ENCODE data around the gene WIPF3.
"Not testable (repeated sequence)": the region's sequence is repeated elsewhere in the genome, so short reads cannot be mapped to it uniquely, and the experiment has no call there.

Gene WIPF3

DNA sequence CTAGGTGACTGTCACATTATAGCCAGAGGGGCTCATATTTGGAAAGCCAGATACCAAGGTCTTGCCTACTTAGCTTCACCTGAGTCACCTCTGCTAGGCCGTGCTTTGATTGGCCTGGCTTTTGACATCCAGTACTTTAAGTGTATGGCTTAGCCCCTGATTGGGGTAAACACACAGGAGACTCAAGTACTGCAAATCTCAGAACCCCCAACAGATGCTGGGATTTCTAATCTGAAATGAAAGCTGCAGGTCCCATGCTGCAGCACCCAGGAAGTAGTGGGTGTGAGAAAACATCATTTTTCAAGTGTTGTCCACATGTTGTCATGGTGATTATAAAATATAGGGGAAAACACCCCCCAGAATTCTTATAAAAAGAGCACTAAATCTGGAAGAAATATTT, 76.2 kb downstream of the WIPF3 start:
- no peak for FAIRE-seq

DNA sequence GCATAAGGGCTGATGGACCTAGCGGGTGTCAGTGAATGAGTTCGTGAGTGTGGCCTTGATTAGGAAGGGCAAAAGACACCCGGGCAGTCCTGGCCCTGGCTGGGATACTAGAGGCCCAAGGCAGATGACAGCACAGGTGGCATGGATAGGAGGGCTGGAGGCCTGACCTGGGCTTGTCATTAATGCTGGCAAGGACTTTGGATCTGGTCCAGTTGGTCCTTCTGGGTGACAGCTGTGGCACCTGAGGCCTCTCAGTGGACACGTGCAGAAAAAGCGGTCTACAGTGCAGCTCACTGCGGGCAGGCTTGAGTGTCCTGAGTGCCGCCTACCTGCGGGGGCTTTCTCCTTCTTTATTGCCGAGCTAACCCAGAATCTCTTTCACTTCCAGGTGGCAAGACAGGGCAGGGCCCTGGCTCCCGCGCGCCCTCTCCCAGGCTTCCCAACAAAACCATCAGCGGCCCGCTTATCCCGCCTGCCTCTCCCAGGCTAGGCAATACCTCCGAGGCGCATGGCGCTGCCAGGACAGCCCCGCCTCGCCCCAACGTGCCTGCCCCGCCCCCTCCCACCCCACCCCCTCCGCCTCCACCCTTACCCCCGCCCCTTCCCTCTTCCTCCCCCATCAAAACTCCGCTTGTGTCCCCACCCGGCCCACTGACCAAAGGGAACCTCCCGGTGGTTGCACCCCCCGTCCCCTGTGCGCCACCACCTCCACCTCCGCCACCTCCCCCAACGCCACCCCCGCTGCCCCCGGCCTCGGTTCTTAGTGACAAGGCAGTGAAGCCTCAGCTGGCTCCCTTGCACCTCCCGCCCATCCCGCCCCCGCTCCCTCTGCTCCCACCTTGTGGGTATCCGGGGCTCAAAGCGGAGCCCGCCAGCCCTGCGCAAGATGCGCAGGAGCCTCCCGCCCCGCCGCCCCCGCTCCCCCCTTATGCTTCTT, 77.4 kb downstream of the WIPF3 start:
- FAIRE-seq: no peak

DNA sequence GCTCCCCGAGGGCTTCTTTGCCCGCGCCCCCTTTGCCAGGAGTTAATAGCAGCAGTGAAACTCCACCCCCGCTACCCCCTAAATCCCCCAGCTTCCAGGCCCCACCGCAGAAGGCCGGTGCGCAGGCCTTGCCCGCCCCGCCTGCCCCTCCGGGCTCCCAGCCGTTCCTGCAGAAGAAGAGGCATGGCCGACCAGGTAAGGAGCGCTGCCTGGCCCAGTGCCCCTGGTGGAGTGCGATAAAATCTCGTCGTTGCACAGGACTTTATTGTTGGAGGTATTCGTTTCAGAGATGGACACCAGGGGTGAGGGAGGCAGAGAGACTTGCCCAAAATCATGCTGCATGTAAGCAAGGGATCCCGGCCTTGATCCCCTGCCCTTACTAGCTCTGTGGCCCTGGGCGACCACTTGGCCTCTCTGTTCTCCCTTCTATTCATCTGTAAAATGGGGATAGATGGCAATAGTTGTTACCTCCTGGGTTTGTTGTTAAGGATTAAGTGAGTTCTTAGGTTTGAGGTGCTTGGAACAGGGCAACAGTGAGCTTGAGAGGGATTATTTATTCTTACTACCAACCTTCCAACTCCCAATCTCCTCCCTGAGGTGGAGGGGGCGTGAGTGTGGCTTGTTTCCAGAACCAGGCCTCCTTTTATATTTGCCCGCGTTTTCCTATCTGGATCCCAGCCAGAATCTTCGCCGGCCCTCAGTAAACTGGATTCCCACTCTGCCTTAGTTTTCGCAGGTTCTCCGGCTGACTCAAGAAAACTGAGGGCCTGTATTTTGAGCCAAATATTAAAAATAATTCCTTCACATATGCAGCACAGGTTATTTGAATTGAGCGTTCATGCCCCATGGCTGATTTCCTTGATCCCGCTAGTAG, 78.3 kb downstream of the WIPF3 start:
- no peak for FAIRE-seq

DNA sequence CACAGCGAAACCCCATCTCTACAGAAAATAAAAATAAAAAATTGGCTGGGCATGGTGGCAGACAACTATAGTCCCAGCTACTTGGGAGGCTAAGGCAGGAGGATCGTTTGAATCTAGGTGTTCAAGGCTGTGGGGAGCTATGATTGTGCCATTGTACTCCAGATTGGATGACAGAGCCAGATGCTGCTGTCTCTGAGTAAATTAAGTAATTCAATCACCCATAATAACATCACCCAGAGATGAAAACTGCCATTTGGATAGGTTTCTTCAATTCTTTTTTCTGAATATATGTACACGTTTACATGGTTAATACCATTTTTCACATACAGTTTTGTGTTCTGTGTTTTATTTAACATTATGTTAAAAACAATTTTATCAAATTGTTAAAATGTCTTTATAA, 79.3 kb downstream of the WIPF3 start:
- no peak for FAIRE-seq

DNA sequence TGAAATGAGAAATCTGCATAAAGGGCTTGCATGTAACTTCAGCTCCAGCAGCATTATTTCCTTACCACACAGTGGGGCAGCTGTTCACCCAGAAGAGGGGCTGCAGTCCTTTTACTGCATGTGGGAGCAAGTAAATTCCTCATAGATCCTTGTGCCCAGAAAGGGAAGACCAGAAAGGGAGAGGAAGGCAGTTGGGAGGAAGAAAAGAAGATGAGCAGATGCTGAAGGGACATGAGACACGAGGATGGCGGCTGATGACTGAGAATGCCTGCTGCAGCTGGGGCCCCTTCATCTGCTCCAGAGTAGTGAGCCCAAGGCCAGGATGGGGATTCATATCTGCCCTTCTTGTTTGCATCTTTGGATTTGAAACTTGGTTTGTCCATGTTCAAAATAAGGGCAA, 80.5 kb downstream of the WIPF3 start:
- no peak for FAIRE-seq

DNA sequence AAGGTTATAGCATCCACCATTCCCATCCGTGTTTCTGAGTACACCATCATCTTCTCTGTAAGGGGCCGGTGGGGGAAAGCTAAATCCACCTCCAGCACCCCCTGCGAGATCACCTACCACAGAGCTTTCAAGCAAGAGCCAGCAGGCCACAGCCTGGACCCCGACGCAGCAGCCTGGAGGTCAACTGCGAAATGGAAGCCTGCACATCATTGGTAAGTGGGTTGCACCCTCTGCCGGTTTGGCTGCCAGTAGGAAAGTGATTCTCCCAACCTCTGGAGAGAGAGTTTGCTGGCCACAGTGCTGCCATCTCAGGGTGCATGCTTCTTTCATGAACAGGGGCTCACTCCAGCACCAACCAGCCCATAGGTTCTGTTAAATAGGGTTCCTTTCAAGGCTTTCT, 81.7 kb downstream of the WIPF3 start:
- FAIRE-seq: no peak

DNA sequence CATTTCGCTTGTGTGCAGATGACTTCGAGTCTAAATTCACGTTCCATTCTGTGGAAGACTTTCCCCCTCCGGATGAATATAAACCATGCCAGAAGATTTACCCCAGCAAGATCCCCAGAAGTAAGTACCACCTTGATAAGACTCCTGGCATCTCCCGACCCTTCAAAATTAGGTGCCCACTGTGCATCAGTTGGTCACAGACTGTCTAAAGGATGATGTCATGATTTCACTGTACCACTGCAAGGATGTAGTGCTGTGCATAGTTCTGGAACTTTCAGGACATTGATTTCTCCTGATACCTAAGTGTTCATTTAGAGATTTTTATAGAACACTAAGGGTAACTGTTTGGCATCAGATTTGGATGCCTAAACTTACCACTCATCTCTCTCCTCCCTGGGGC, 83.0 kb downstream of the WIPF3 start:
- no peak for FAIRE-seq

DNA sequence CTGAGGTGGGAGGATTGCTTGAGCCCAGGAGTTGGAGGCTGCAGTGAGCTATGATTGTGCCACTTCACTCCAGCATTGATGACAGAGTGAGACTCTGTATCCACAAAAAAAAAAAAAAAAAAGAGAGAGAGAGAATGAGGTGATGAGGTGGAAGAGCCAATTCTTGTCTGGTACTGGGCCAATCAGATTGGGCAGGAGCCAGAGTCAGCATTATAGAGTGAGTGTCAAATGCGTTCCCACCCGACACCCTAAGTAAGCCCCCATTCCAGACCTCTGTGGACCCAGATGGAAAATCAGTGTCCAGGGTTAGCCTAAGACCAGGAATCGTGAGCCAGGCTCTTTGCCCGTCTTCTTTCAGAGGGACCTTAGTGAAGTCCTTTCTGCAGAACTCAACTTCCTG, 83.9 kb downstream of the WIPF3 start:
- FAIRE-seq: no peak

DNA sequence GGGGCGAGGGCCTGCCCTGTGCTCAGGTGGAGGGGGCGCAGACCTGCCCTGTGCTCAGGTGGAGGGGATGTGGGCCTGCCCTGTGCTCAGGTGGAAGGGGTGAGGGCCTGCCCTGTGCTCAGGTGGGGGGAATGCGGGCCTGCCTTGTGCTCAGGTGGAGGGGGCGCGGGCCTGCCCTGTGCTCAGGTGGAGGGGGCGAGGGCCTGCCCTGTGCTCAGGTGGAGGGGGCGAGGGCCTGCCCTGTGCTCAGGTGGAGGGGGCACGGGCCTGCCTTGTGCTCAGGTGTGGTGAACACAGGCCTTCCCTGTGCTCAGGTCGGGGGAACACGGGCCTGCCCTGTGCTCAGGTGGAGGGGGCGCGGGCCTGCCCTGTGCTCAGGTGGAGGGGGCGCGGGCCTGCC, 84.5 kb downstream of the WIPF3 start:
- not testable (repeated sequence) for FAIRE-seq

DNA sequence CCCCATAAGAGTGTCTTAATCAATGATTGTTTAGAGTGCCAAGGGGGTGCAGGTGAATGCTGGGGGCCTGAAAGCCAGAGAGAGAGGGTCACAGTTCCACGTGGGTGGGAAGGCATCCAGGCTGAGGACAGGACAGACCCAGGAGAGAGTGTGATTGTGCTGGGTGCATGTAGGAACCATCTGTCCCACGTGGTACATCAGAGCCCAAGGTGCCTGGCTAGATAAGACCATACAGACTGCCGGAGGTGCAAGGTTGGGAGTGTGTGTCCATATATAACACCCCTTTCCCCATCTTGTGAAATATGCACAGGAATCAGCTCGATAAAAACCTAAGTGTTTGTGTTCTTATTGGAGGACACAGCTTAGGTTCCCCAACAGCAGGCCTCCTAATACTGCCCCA, 85.5 kb downstream of the WIPF3 start:
- FAIRE-seq: no peak

DNA sequence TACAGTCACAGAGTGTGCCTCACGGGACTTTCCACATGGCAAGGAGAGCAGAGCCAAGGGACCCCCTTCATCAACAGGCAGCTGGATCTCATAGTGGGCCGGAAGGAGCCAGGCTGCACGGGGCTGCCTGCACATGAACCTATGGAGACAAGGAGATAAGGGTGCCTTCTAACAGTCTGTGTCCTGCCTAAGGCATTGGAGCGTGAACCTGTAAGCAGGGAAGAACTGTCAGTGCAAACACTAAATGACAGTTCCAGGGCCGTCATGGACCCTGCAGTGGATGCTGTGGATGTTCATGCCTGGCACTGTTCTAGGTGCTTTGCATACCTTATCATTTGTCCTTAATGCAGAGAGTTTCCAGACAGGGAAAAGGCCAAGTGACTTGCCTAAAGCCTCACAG, 85.9 kb downstream of the WIPF3 start:
- no peak for FAIRE-seq

DNA sequence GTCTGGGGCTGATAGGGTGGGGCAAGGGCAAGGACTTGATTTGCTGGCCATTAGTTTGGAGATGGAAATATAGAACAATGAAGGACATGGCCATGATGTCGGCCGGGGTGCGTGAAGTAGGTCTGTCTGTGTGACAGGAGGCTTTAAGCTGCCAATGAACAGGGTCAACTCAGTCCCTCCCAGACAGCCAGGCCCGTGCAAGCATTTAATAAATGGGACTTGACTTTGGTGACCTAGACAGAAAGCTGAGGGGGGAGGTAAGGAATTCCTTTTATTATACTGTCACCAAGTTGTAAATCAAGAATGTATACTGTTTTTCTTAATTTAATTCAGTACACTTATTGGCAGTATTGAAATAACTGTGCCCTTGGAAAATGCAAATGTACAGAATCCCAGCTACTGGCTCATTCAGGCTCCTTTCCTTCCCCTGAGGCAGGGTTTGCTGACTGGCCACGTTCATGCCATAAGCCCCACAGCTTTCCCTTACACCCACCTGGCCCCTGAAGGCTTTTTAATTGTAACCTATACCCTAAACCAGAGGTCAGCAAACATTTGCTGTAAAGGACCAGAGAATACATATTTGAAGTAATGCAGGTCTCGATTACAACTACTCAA, 87.2 kb downstream of the WIPF3 start:
- no peak for FAIRE-seq

DNA sequence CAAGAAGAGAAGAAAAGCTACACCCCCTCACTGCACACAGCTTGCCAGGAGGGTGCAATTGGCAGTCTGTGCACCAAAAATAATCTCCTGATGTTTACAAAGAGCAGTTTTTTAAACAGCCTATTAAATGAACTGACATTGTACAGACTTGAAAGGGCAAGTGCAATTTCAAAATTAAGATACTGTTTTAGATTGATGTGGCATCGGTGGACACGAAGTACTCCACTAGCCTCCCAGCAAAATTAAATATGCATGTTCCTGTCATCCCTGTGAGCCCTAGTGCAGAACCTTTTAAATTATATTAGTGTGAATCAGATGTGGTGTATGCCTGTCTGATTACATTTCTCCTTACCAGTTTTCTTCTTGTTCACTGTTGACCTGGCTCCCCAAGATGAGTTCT, 87.9 kb downstream of the WIPF3 start:
- no peak for FAIRE-seq

DNA sequence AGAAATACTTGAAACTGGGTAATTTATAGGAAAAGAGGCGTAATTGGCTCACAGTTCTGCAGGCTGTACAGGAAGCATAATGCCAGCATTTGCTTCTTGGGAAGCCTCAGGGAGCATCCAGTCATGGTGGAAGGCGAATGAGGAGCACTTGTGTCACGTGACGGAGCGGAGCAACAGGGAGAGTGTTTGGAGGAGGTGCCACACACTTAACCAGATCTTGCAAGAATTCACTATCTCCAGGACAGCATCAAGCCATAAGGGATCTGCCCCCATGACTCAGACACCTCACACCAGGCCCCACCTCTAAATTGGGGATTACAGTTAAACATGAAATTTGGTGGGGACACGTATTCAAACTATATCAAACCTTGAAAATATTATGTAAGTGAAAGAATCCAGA, 89.3 kb downstream of the WIPF3 start:
- FAIRE-seq: no peak

DNA sequence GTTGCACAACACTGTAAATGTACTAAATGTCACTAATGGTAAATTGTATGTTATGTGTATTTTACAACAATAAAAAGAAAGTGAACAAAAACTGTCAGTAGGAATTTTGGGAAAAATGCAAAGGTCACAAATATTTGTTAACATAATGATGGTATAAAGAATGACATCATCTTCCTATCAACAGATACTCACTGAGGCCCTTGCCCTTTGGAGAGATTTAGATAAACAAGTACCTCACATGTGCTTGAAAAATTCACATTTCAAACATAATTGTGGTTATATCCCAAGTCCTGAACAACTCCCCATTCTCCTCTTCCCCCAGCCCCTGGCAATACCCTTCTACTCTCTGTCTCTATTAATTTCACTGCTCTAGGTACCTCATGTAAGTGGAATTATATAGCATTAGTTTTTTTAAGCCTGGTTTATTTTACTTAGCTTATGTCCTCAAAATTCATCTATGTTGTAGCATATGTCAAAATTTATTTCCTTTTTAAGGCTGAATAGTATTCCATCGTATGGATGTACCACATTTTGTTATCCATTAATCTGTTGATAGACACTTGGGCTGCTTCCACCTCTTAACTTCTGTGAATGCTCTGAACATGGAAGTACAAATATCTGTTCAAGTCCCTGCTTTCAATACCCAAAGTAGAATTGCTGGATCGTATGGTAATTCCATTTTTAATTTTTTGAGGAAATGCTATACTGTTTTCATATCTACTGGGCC, 90.5 kb downstream of the WIPF3 start:
- FAIRE-seq: no peak

DNA sequence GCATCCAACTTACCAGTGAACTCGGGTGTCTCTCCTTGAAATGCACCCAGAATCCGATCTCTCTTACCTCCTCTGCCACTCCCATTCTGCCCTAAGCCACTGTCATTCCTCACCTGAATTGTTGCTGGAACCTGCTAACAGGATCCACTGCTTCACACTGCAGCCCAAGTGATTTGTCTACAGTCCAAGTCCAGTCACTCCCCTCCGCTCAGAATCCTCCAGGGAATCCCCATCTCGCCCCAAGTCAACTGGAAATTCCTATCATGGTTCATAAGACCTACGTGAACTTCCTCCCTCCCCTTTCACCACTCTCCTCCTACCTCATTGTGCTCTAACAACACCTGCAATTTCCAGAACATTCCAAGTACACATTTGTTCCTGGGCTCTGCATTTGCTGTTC, 92.0 kb downstream of the WIPF3 start:
- no peak for FAIRE-seq

DNA sequence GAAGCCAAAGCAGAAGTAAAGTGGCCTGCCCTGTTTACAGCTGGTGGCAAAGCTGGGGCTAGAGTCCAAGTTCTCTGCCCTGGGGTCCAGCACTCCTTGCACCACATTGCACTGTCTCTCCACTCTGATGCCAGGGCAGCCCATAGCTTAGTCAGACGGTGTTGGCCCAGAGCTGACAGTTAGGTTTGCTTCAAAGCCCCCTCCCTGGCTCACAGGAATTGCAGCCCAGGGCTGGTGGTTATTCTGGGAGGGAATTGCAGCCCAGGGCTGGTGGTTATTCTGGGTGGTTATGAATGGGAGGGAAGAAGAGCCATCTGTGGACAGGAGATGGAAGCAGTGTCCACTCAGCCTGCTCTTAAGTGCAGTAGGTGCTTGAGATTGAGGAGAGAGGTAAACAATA, 94.4 kb downstream of the WIPF3 start:
- FAIRE-seq: no peak

DNA sequence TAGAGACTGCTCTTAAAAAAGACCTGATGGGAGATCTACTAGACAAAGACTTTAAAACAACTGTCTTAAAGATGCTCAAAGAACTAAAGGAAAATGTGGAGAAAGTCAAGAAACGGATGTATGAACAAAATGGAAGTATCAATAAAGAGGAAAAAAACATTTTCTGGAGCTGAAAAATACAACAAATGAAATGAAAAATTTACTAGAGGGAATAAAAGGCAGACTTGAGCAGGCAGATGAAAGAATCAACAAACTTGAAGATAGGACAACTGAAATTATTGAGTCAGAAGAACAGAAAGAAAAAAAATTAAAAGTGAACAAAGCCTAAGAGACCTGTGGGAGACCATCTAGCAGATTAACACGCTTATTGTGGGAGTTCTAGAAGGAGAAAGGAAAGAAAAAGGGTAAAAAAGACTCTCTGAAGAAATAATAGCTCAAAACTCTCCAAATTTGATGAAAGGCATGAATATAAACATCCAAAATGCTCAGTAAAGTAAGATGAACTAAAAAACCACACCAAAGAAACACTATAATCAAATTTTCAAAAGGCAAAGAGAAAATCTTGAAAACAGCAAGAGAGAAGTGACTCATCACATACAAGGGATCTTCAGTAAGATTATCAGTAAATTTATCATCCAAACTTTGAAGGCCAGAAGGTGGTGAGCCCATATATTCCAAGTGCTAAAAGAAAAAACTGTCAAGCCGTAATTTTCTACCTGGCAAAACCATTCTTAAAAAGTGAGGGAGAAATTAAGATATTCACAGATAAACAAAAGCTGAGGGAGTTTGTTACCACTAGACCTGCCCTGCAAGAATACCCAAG, 100.1 kb downstream of the WIPF3 start:
- FAIRE-seq: no peak

DNA sequence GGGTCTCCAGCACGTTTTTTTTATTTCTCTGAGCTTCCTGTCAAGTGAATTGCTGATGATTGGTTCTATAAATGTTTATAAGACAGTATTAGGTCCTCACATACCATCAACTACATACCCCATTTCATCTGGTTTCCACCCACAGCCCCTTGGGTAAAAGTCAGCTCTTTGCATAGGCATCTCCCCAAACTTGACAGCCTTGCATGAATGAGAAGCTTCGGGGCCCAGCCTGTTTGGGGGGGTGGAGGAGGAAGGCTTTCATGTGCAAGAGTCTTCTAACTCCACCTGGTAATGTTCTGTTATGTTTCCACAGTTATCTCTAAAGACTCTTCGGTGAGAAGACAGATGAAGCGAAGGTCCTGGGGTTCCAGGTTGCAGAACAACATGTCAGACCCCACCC, 107.9 kb downstream of the WIPF3 start:
- no peak for FAIRE-seq

DNA sequence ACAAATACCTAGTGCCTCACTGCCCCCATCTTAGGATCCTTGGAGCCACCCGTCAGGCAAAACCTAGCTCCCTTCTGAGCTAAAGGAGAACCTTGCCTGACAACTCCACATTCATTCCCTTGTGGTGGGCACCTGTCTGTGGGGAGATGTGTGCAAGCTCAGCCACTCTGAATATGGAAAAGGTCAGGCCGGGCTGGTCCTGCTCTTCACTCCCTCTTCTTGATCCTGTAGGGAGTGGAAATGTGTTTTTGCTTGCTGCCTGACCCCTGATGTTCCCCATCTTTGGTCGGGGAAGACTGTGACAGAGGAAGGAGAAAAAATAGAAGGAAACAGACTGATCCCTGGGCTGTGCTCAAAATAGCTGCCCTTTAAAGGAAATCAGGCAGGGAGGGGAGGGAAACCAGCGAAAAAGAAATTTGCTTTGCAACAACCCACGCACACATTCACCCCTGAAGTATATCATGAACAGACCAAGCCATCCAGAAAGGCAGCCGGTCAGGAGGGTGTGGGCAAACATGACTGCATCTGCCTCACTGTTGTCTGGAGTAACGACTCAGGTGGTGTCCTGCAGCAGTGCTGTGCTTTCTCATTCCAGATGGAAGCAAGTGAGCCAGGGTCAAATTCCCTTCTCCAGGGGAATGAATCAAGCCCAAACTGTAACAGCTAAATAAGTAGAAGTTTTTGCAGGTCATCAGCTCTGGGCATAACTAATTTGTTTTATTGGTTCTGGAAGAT, 109.3 kb downstream of the WIPF3 start:
- no peak for FAIRE-seq

DNA sequence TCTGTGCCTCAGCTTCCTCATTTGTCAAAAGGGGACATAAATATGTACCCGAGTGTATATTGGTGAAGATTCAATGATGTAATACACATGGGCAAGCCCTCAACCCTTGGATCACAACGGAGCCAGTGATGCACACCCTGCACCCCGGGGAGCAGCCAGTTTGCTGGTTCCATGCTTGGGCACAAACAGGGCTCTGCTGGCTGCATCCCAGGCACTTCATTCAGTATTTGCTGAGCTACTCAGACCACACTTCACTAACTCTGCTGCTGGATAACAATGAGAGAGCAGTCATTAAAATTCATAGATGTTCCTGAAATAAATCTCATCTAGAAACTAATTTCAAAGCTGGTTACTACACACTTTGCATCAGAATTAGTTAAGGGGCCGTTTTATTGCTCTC, 111.3 kb downstream of the WIPF3 start:
- no peak for FAIRE-seq

Data from colon (tissue), 2 donors.